Neutrophil (primary cell): Measurements from ENCODE around the gene AKAP11.

Source experiments
- H3K27ac ChIP-seq: fragments of 200-600 bp; sonication (generic); 2 replicates; pipeline ENCODE4 v1.5.1; 2016; ENCODE audit warnings: mild to moderate bottlenecking, moderate library complexity
- H3K27me3 ChIP-seq: fragments of 200-600 bp; sonication (generic); 2 replicates; pipeline ENCODE4 v1.6.0; 2016; ENCODE audit warnings: mild to moderate bottlenecking
- H3K36me3 ChIP-seq: fragments of 200-600 bp; sonication (generic); 2 replicates; pipeline ENCODE4 v1.5.1; 2017
- H3K4me1 ChIP-seq, 2 experiments: fragments of 200-600 bp in 1 of 2; sonication (generic) in 1 of 2; 1 replicate in 1 of 2; 2 replicates in 1 of 2; pipeline versions ENCODE4 v1.5.1 to v1.6.1; 2013 to 2016; ENCODE audit warnings: low read depth in 1 of 2, low read length in 1 of 2, mild to moderate bottlenecking in 1 of 2, moderate library complexity in 1 of 2; ENCODE audit not compliant: control insufficient read depth in 1 of 2, insufficient read depth in 1 of 2
- H3K4me3 ChIP-seq, 2 experiments: fragments of 200-600 bp in 1 of 2; sonication (generic) in 1 of 2; 1 replicate in 1 of 2; 2 replicates in 1 of 2; pipeline ENCODE4 v1.5.1; 2013 to 2016; ENCODE audit warnings: low read depth in 1 of 2, low read length in 1 of 2, mild to moderate bottlenecking in 1 of 2, moderate library complexity in 1 of 2
- H3K9me3 ChIP-seq: fragments of 200-600 bp; sonication (generic); 2 replicates; pipeline ENCODE4 v1.5.1; 2016
- TF ChIP-seq, protein P1 (sequence below): fragments of 200-600 bp; sonication (generic); IDR thresholded peaks from 2 replicates; pipeline ENCODE4 v1.5.1; 2016; ENCODE audit warnings: antibody characterized with exemption

Gene AKAP11

DNA sequence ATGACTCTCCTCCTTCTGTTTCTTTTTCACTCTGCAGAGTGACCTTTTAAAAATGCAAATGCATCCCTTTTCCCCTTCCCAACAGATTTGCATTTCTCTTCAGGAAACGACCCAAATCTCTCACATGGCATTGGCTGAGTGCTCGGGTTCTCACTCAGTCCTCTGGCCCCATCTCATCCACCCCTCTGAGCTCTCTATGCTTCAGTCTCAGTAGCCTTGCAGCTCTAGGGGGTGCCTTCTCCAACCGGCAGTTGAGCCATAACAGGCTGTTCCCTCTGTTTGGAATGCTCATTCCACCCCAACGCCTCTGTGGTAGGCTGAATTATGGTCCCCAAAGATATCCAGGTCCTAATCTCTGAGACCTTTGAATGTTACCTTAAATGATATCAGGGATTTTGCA, 78.2 kb downstream of the AKAP11 start:
- no peaks in the 10 kb centered on the region for H3K4me1 ChIP-seq

DNA sequence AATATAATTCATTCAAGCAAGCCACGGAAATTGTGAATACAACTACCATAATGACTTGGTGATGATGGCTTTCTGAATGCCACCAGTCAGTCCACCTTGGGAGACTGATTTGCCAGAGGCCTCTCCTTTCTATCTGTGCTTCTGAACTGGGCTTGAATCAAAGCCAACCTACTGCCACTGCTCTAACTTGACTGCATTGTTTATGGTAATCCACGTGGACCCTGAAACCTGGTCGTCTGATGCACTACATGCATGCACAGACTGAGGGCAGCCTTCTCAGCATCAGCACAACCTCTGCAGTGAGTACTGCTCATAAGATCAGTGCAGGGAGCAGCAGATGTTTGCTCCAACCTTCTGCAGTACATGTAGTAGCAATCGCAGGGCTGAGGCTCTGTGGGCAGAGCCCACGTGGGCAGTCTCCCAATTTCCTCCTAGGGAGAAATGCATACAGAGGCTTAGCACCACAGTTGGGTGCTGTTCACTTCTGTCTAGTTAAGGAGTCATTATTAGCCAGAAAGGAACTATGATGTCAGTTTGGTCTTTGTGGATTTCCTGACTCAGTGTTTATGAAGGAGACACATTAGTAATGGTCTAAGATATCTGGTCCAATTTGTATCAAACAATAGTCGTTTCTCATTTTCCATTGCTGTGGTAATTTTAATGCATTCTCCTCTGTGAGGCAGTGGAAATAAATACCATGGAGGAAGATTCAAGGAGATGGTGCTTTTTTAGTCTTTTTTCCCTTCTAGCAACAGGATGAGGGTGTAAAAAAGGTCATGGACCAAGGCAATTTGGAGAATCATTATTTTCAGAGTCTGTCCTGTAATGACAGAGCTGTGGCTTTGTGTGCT, 82.5 kb downstream of the AKAP11 start:
- no peaks in the 10 kb centered on the region for H3K27me3 ChIP-seq
- TF ChIP-seq, protein P1, sequence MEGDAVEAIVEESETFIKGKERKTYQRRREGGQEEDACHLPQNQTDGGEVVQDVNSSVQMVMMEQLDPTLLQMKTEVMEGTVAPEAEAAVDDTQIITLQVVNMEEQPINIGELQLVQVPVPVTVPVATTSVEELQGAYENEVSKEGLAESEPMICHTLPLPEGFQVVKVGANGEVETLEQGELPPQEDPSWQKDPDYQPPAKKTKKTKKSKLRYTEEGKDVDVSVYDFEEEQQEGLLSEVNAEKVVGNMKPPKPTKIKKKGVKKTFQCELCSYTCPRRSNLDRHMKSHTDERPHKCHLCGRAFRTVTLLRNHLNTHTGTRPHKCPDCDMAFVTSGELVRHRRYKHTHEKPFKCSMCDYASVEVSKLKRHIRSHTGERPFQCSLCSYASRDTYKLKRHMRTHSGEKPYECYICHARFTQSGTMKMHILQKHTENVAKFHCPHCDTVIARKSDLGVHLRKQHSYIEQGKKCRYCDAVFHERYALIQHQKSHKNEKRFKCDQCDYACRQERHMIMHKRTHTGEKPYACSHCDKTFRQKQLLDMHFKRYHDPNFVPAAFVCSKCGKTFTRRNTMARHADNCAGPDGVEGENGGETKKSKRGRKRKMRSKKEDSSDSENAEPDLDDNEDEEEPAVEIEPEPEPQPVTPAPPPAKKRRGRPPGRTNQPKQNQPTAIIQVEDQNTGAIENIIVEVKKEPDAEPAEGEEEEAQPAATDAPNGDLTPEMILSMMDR: no peak
- no peak overlapping the region for H3K4me3 ChIP-seq
- H3K27ac ChIP-seq: no peak overlapping the region
- H3K4me1 ChIP-seq: no peaks in the 10 kb centered on the region
- no peaks in the 10 kb centered on the region for H3K36me3 ChIP-seq
- no peaks in the 10 kb centered on the region for H3K9me3 ChIP-seq

More for the DNA sequence above, 78.2 kb downstream of the AKAP11 start:
- Histone ChIP-seq H3K27me3 (no peaks in the 10 kb centered on the region), H3K4me3 (no peak overlapping the region), H3K9me3 (no peaks in the 10 kb centered on the region), H3K36me3 (no peaks in the 10 kb centered on the region), H3K27ac (no peak overlapping the region)
- TF ChIP-seq, protein P1: no peak

DNA sequence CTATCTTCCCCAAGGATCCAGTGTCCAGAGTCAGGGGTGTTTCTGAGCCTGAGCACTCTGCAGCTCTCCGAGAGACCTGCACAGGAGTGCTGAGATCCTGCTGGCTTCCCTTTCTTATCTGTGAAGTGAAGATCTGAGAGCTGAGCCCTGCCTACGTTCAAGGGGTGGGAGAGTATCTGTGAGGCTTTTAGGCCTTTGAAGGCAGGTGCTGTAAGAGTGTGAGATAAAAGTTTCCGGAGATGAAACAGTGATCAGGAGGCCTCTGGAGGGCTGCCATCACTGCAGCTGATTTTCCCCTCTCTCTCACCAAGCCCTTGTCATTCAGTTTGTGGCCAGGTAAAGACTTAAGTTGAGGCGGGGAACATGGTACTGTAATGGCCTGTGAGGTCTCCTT, 83.1 kb downstream of the AKAP11 start:
- Histone ChIP-seq H3K4me3 (no peak overlapping the region), H3K27ac (no peak overlapping the region), H3K9me3 (no peaks in the 10 kb centered on the region), H3K27me3 (no peaks in the 10 kb centered on the region), H3K4me1 (no peaks in the 10 kb centered on the region), H3K36me3 (no peaks in the 10 kb centered on the region)
- TF ChIP-seq, protein P1: no peak

DNA sequence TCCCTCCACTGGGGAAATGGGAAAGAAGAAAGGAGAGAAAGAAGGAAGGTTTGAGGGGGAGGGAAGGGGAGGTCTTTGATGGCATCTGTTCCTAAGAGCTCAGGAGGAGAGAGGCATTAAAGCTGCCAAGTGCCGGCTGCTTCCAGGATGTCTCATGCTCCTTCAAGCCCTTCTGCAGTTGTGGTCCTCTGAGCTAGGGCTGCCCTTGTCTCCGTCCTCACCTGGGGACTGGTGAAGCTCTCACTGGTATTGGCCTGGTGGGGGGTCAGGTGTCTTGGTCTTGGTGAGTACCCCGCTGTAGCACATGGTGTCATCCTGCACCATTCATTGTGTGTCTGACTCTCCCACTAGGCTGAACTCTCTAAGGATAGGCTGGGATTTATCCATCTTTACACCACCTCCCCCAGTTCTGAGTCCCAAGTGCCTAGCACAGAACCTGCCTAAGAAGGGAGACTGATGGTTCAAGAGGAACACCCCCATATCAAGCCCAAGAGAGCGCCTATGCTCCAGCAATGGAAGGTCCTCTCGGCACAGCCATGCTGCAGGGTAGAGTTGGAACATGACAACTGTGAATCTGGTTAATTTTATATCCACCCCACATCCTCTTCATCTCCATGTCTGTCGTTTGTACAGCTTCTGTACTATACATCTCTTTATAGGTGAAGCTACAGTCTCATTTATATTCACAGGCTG, 83.7 kb downstream of the AKAP11 start:
- no peak overlapping the region for H3K27ac ChIP-seq
- no peaks in the 10 kb centered on the region for H3K9me3 ChIP-seq
- no peaks in the 10 kb centered on the region for H3K4me1 ChIP-seq
- H3K4me3 ChIP-seq: no peak overlapping the region
- TF ChIP-seq, protein P1: no peak
- no peaks in the 10 kb centered on the region for H3K27me3 ChIP-seq
- H3K36me3 ChIP-seq: no peaks in the 10 kb centered on the region

DNA sequence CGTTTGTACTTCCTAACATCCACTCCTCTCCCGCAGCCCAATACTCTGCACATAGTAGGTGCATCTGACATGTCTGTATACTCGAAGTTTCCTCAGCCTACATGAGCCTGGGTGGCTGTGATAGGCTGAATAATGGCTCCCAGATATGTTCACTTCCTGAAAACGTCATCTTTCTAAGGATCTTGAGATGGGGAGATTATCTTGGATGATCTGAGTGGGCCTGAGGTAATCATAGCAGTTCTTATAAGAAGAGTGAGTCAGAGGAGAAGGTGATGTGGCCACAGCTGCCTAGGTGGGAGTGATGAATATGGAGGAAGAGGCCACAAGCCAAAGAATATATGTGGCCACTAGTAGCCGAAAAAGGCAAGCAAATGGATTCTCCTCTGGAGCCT, 84.2 kb downstream of the AKAP11 start:
- TF ChIP-seq, protein P1: no peak
- Histone ChIP-seq H3K27ac (no peak overlapping the region), H3K27me3 (no peaks in the 10 kb centered on the region), H3K36me3 (no peaks in the 10 kb centered on the region), H3K4me1 (no peaks in the 10 kb centered on the region), H3K4me3 (no peak overlapping the region), H3K9me3 (no peaks in the 10 kb centered on the region)
